ENCODE data around the gene SUN2. TPM values are rescaled to one million over a fixed set of nuclear protein-coding genes. Genes with fewer than 3 reads are reported as not detected.
A peak's percentile ranks its signal among the peaks of the same experiment; 100 is the strongest.

SUN2 gene
- total and polyA plus RNA-seq, 10 of the 15 experiments (the other 5 are each of a cell fraction or from before 2014, with no cell fraction given) = 0.18 to 107 (median 35.9) TPM

- SMC1A ChIA-PET (ENCODE audit: uncharacterized antibody, unreplicated experiment) = interaction anchor here (1.0 to 5.5 kb wide), 3 partner anchors 13 to 28 kb away, joined by 3 to 54 read pairs (median 4); partner anchors contain the start of gene TOMM22
- Histone ChIP-seq H3K9me3 (replicated peaks; ENCODE audit: control insufficient read depth, insufficient read depth, low read length) (no peaks in the 10 kb centered on the region), H3K9ac (ENCODE audit: control insufficient read depth, insufficient read depth, low read length) (no peak overlapping the region), H3K36me3 (ENCODE audit: control insufficient read depth in 2 of 2, insufficient read depth in 2 of 2, low read length in 1 of 2) (peaks cover 0 to 10% of the 10 kb centered on the region in 2 experiments; a peak in 3 of 4 replicates), H4K20me1 (ENCODE audit: control insufficient read depth, insufficient read depth) (peaks cover 15% of the 10 kb centered on the region), H3K27ac (ENCODE audit: control insufficient read depth, insufficient read depth) (0 out of 2 replicates have a peak overlapping the region, but pooled peaks have one; percentile 6), H2AFZ (ENCODE audit: control insufficient read depth, low read depth, low read length) (no peak overlapping the region), H3K4me2 (ENCODE audit: control insufficient read depth, insufficient read depth) (peak overlapping the region; percentile 60), H3K4me3 (peak overlapping the region; percentile 20; the same call in 1 of the 2 replicates), H3K4me1 (ENCODE audit: control insufficient read depth, insufficient read depth, low read length) (peaks cover 21% of the 10 kb centered on the region), H3K79me2 (ENCODE audit: control insufficient read depth, insufficient read depth, low read length) (peaks cover 80% of the 10 kb centered on the region), H3K27me3 (replicated peaks in 1 of 2; ENCODE audit: control insufficient read depth in 2 of 2, insufficient read depth in 2 of 2, low read length in 1 of 2) (no peaks in the 10 kb centered on the region)
- ATAC-seq (no peak), DNase-seq (ENCODE audit: low read depth, low spot score) (no peak), FAIRE-seq (no peak)
- no TSS peak for BruUV-seq (replicated peaks)
- in situ Hi-C loops (cut with MboI) = no loop called here
- RAD21 ChIA-PET (ENCODE audit: unreplicated experiment) = interaction anchor here (0.8 to 4.1 kb wide), 2 partner anchors 12 to 43 kb away, joined by 3 to 30 read pairs; no protein-coding TSS in a partner anchor
- CTCF ChIA-PET = interaction anchor here (0.7 to 1.4 kb wide), 2 partner anchors 16 to 28 kb away, joined by 3 to 7 read pairs; partner anchors contain the start of gene TOMM22
- TF ChIP-seq RCOR1 (conservative IDR thresholded peaks at IDR 0.05; ENCODE audit: low read depth, low read length) (no peak), POU2F2 (IDR thresholded peaks at IDR 0.05; ENCODE audit: borderline replicate concordance, low read depth, low read length) (peak; percentile 79; the same call in 1 of the 3 replicates), SPI1 (IDR thresholded peaks at IDR 0.05; ENCODE audit: borderline replicate concordance, insufficient read depth, low read depth, low read length) (0 out of 2 replicates have a peak, but pooled peaks have one; percentile 22), BHLHE40 (IDR thresholded peaks at IDR 0.05; ENCODE audit: borderline replicate concordance in 1 of 2, low read depth in 2 of 2, low read length in 1 of 2) (no peak), HDAC2 (IDR thresholded peaks at IDR 0.05) (no peak)
- intact Hi-C loops (cut with micrococcal nuclease; ENCODE audit: unreplicated experiment) = loop anchor here (10.0 kb wide), 1 partner anchor 205 kb away; the partner anchor contains the start of gene DDX17
- POLR2A ChIA-PET = interaction anchor here (1.0 kb wide), 1 partner anchor 10 kb away, joined by 4 read pairs; no protein-coding TSS in a partner anchor
- WGBS (ENCODE audit: insufficient coverage, insufficient replicate concordance, low lambda C conversion rate, missing lambda C conversion rate) = 10% methylated on average over 3 of the region's 3 CpGs
Observed at GRCh38 chr22:38709306-38709705, 46.5 kb downstream of the SUN2 start.

GRCh38 chr22:38707984-38708383 is 47.8 kb downstream of the SUN2 start:
- no peak for DNase-seq (ENCODE audit: low read depth, low spot score)
- no peak for FAIRE-seq
- in situ Hi-C loops (cut with MboI) (no loop called here), intact Hi-C loops (cut with micrococcal nuclease; ENCODE audit: unreplicated experiment) (loop anchor here (10.0 kb wide), 1 partner anchor 203 kb away; the partner anchor contains the start of gene DDX17)
- no TSS peak for BruUV-seq (replicated peaks)
- POLR2A ChIA-PET = interaction anchor here (0.6 to 3.3 kb wide), 6 partner anchors 10 to 1171 kb away, joined by 3 to 39 read pairs (median 10); partner anchors contain the start of gene TOMM22
- Histone ChIP-seq H3K4me2 (ENCODE audit: control insufficient read depth, insufficient read depth) (peak overlapping the region; percentile 60), H3K9me3 (replicated peaks; ENCODE audit: control insufficient read depth, insufficient read depth, low read length) (no peaks in the 10 kb centered on the region), H3K79me2 (ENCODE audit: control insufficient read depth, insufficient read depth, low read length) (peaks cover 70% of the 10 kb centered on the region), H3K27me3 (replicated peaks in 1 of 2; ENCODE audit: control insufficient read depth in 2 of 2, insufficient read depth in 2 of 2, low read length in 1 of 2) (no peaks in the 10 kb centered on the region), H3K36me3 (ENCODE audit: control insufficient read depth in 2 of 2, insufficient read depth in 2 of 2, low read length in 1 of 2) (peaks cover 0 to 10% of the 10 kb centered on the region in 2 experiments; a peak in 3 of 4 replicates), H4K20me1 (ENCODE audit: control insufficient read depth, insufficient read depth) (peaks cover 15% of the 10 kb centered on the region), H3K27ac (ENCODE audit: control insufficient read depth, insufficient read depth) (no peak overlapping the region), H3K4me3 (peak overlapping the region; percentile 95), H3K4me1 (ENCODE audit: control insufficient read depth, insufficient read depth, low read length) (peaks cover 21% of the 10 kb centered on the region), H2AFZ (ENCODE audit: control insufficient read depth, low read depth, low read length) (no peak overlapping the region), H3K9ac (ENCODE audit: control insufficient read depth, insufficient read depth, low read length) (no peak overlapping the region)
- RAD21 ChIA-PET (ENCODE audit: unreplicated experiment) = interaction anchor here (1.0 to 4.1 kb wide), 4 partner anchors 11 to 51 kb away, joined by 3 to 30 read pairs (median 4); partner anchors contain the start of gene TOMM22
- SMC1A ChIA-PET (ENCODE audit: uncharacterized antibody, unreplicated experiment) = interaction anchor here (0.7 to 5.5 kb wide), 9 partner anchors 12 to 658 kb away, joined by 3 to 54 read pairs (median 4); partner anchors contain the start of gene TOMM22
- ATAC-seq = no peak
- CTCF ChIA-PET = interaction anchor here (0.6 to 3.1 kb wide), 7 partner anchors 9 to 55 kb away, joined by 4 to 17 read pairs (median 9); partner anchors contain the start of gene TOMM22
- 78% methylated on average over 3 of the region's 3 CpGs for WGBS (ENCODE audit: insufficient coverage, insufficient replicate concordance, low lambda C conversion rate, missing lambda C conversion rate)
- TF ChIP-seq, protein P1, sequence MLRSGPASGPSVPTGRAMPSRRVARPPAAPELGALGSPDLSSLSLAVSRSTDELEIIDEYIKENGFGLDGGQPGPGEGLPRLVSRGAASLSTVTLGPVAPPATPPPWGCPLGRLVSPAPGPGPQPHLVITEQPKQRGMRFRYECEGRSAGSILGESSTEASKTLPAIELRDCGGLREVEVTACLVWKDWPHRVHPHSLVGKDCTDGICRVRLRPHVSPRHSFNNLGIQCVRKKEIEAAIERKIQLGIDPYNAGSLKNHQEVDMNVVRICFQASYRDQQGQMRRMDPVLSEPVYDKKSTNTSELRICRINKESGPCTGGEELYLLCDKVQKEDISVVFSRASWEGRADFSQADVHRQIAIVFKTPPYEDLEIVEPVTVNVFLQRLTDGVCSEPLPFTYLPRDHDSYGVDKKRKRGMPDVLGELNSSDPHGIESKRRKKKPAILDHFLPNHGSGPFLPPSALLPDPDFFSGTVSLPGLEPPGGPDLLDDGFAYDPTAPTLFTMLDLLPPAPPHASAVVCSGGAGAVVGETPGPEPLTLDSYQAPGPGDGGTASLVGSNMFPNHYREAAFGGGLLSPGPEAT (IDR thresholded peaks at IDR 0.05; ENCODE audit: low read depth) = no peak
- TF ChIP-seq ATF7 (IDR thresholded peaks at IDR 0.05; ENCODE audit: low read depth) (no peak), SRF (IDR thresholded peaks at IDR 0.05; ENCODE audit: low read depth in 2 of 2, low read length in 2 of 2) (no peak), SREBF2 (IDR thresholded peaks at IDR 0.05; ENCODE audit: low read length) (no peak)
- TF ChIP-seq, protein P2, sequence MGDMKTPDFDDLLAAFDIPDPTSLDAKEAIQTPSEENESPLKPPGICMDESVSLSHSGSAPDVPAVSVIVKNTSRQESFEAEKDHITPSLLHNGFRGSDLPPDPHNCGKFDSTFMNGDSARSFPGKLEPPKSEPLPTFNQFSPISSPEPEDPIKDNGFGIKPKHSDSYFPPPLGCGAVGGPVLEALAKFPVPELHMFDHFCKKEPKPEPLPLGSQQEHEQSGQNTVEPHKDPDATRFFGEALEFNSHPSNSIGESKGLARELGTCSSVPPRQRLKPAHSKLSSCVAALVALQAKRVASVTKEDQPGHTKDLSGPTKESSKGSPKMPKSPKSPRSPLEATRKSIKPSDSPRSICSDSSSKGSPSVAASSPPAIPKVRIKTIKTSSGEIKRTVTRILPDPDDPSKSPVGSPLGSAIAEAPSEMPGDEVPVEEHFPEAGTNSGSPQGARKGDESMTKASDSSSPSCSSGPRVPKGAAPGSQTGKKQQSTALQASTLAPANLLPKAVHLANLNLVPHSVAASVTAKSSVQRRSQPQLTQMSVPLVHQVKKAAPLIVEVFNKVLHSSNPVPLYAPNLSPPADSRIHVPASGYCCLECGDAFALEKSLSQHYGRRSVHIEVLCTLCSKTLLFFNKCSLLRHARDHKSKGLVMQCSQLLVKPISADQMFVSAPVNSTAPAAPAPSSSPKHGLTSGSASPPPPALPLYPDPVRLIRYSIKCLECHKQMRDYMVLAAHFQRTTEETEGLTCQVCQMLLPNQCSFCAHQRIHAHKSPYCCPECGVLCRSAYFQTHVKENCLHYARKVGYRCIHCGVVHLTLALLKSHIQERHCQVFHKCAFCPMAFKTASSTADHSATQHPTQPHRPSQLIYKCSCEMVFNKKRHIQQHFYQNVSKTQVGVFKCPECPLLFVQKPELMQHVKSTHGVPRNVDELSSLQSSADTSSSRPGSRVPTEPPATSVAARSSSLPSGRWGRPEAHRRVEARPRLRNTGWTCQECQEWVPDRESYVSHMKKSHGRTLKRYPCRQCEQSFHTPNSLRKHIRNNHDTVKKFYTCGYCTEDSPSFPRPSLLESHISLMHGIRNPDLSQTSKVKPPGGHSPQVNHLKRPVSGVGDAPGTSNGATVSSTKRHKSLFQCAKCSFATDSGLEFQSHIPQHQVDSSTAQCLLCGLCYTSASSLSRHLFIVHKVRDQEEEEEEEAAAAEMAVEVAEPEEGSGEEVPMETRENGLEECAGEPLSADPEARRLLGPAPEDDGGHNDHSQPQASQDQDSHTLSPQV (IDR thresholded peaks at IDR 0.05) = no peak

All from GM12878 (cell line).